Measurements from ENCODE around the gene PGBD2. TPM values are rescaled to one million over a fixed set of nuclear protein-coding genes. Genes with fewer than 3 reads are reported as not detected.
A peak's percentile ranks its signal among the peaks of the same experiment; 100 is the strongest.
"Not testable (repeated sequence)": the region's sequence is repeated elsewhere in the genome, so short reads cannot be mapped to it uniquely, and the experiment has no call there.

PGBD2 gene
- total RNA-seq, 1 donor from 2014 or later, result 17.0 TPM

DNA sequence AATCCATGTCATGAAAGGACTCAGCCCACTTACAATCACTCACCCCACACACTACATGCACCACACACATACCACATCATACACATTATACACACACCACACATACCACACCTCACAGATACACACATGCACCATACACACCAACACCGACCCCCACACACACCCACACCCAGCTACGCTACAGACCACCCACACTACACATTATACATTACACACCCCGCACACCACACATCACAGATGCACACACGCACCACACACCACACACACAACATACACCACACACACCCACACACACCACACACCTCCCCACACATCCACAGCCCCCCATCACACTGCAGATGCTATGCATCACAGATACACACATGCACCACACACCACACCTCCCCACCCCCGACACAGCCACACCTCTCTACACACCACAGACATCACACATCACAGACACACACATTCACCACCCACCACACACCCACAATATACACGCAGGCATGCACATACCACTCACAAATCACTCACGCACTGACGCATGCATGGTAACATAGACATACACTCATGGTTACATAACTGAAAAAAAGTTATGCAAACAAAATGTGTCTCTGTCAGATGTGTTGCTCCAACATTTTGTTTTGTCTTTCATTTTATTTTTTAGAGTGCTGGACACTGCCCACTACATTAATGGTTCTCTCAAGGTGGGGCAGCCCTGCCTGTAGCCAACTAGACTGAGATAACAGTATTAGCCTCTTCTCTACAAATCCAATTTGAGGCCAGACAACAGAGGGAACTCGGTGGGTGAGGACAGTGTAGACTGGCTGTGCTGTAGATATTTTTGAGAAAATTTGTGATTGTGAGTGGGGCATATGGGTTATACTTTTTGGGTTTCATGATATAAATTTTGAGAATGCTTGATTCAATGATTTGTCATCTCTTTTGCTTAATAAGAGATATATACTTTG, 15.2 kb upstream of the PGBD2 start:
- no peak for DNase-seq

DNA sequence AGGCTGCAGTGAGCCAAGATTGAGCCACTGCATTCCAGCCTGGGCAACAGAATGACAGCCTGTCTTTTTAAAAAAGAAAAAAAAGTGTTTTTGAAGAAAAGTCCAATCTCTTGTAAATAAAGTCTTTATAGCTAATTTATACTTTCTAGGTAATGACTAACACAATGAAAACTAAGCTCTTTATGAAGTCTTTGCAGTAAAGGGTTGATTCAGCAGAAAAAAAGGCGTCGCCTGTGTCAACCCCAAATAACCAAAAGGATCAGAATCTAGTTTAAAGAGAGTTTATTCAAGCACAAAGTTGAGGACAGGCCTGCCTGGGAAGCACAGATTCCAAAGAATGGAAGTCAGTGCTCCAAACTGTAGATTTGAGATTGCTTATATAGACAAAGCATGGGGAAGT, 14.3 kb upstream of the PGBD2 start:
- no peak for DNase-seq

DNA sequence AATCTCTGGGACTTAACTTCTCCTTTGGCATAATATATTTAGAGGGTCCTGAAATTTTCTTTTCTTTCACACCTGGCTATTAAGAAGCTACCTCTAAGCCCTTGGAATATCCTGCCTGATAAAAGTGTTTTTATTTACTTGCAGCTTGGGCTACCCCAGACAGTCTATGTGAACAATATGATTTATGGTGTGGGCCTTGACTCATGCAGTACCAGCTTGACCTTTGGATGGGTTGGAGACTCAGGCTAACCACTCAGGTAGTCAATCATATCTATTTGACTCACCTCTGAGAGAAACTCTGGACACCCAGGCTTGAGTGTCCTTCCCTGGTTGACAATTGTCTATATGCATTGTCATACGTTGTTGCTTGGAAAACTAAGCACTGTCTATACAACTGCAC, 13.4 kb upstream of the PGBD2 start:
- DNase-seq, result no peak

DNA sequence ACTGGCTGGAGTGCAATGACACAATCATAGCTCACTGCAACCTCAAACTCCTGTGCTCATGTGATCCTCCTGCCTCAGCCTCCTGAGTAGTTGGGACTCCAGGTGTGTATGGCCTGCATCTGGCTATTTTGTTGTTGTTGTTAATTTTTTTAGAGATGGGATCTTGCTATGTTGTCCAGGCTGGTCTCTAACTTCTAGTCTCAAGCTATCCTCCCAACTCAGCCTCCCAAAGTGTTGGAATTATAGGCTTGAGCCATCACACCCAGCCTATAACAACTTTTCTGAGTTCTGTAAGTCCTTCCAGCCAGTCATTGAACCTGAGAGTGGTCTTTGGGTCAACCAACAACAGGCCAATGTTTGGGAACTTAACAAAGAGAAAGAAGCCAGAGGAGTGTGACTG, 11.2 kb upstream of the PGBD2 start:
- DNase-seq, result no peak

DNA sequence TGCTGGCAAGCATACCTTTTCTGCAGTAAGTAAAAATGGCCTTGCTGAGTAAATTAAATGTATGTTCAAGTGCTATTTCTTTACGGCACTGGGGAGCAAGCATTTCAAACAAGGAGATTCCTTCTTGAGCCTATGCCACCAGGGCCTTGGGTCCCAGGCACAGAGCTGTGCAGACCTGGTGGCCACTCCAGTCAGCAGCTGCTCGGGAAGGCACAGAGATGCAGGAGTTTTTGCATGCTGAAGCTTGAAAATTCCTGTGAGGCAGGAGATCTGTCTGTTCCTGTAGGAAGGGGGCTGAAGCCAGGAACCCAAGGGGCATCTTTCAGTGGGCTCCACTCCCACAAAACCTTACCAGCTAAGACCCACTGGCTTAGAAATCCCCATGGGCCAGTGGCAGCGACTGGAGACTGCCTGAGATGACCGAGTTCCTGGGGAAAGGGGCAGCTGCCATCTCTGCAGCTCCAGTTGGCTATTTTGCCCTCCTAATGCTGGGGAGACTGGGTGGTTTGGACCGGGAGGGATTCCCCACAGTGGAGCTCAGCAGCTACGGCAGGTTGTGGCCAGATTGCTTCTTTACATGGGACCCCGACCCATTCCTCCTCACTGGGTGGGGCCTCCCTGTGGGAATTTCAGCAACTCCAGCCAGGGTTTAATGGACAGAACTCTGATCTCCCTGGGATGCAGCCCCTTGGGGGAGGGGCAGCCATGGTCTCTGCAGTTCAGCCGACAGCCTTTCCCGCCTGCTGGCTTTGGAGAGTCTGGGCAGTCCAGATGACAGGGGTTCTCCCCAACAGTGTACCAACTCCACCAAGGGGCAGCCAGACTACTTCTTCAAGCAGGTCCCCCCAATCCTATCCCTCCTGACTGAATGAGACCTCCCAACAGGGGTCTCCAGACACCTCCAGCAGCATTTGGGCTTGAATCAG, 8.4 kb upstream of the PGBD2 start:
- DNase-seq, result no peak

DNA sequence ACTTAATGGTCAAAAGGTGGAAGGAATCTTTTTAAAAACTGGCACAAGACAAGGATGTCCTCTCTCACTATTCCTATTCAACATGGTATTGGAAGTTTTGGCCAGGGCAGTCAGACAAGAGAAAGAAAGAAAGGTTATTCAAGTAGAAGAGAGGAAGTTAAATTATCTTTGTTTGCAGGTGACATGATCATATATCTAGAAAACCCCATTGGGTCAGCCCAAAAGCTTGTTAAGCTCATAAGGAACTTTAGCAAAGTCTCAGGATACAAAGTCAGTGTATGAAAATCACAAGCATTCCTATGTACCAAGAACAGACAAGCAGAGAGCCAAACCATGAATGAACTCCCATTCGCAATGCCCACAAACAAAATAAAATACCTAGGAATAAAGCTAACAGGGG, 5.4 kb upstream of the PGBD2 start:
- no peak for DNase-seq

DNA sequence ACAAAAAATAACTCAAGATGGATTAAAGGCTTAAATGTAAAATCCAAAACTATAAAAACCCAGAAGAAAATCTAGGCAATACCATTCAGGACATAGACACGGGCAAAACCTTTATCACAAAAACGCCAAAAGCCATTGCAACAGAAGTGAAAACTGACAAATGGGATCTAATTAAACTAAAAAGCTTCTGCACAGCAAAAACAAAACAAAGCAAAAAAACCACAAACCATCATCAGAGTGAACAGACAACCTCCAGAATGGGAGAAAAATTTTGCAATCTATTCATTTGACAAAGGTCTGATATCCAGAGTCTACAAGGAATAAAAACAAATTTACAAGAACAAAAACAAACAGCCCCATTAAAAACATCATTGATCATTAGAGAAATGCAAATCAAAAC, 4.5 kb upstream of the PGBD2 start:
- no peak for DNase-seq

DNA sequence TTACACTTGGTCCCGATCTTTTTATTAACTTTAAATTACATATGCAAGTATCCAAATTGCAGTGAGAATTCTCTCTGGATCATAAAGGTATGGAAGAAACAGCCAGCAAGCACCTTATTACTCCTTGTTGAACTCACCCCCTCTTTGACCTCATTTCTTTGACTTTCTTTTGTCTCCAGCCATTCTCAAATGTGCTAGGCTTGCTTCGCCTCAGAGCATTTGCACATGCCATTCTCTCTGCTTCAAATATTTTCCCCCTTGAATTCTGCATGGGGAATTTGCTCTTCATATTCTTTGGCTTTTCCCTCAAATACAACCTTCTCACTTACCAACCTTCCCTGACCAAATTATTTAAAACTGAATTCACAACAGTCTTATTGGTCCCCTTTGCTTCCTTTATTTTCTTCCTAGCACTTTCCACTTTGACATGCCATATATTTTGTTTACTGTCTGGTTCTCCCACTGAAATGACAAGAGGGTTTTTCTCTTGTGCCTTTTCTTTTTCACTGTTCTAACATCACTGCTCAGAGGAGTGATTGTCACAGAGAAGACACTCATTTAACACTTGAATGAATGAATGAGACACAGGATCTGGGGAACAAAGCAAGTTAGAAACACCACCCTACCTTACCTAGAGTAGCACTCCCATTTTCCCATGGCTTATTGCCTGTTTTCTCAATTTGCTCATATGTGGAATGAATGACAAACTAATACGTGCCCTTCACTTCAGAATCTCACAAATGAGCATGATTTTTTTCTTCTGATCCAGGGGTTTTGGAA, 1.4 kb upstream of the PGBD2 start:
- no peak for DNase-seq

DNA sequence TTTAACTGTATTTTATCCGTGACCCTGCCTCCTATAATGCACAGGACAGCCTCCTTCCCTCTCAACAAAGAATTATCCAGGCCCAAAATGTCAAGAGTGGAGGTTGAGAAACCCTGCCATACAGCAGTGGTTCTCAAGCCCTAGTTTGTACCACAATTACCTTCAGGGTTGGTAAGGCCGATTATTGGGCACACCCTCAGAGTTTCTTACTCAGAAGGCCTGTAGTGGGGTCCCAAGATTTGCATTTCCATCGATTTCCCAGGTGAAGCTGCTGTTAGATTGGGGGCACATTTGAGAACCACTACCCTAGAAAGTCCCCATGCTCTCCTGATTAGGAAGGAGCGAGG, 400 bp upstream of the PGBD2 start:
- DNase-seq, result no peak

DNA sequence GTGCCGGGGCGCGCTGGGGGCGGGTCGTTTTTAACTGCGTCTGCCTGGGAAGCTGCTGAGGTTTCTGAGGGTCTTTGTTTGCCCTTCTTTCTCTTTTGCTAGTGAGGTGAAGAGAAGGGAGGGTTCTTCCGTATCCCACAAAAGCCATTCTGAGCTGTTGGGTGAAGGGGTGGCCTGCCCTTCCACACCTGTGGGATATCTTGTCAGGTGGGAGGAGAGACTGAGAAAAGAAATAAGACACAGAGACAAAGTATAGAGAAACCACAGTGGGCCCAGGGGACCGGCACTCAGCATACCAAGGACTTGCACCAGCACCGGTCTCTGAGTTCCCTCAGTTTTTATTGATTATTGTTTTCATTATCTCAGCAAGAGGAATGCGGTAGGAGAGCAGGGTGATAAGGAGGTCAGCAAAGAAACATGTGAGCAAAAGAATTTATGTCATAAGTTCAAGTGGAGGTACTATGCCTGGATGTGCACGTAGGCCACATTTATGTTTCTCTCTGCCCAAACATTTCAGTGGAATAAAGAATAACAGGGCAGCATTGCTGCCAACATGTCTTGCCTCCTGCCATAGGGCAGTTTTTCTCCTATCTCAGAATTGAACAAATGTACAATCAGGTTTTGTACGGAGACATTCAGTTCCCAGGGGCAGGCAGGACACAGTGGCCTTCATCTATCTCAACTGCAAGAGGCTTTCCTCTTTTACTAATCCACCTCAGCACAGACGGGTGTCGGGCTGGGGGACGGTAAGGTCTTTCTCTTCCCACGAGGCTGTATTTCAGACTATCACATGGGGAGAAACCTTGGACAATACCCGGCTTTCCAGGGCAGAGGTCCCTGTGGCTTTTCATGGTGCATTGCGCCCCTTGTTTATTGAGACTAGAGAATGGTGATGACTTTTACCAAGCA, 972 bp downstream of the PGBD2 start:
- peak; percentile 22 for DNase-seq

DNA sequence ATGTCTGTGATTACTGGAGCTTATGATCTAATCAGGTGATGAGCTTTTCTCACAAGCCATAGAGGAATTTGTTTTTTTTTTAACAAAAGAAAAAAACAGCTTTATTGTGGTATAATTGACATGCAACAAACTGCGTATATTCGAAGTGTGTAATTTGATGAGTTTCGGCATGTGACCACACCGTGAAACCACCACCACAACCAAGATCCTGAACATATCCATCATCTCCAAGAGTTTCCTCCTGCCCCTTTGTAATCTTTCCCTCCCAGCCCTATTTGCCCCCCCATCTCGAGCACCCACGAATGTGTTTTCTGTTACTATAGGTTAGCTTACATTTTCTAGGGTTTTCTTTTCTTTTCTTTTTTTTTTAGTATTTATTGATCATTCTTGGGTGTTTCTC, 4.7 kb downstream of the PGBD2 start:
- no peak for DNase-seq

DNA sequence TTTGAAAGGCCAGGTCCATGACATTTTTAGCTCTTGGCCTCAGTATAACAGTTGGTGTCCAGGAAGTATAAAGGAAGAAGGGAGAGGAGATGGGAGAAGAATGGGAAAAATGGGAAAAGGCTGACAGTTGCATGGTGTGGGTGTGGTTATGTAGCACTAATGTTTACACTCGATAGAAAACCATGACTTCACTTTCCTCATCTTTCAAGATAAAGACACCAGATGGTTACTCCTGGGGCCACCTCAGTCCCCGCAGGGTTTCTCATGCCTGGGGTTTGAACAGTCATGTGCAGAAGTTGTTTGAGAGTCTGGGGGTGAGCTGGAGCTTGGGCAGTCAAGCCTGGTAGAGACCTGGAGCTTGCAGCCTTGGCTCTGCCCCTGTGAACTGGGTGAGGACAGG, 7.9 kb downstream of the PGBD2 start:
- DNase-seq, result no peak

DNA sequence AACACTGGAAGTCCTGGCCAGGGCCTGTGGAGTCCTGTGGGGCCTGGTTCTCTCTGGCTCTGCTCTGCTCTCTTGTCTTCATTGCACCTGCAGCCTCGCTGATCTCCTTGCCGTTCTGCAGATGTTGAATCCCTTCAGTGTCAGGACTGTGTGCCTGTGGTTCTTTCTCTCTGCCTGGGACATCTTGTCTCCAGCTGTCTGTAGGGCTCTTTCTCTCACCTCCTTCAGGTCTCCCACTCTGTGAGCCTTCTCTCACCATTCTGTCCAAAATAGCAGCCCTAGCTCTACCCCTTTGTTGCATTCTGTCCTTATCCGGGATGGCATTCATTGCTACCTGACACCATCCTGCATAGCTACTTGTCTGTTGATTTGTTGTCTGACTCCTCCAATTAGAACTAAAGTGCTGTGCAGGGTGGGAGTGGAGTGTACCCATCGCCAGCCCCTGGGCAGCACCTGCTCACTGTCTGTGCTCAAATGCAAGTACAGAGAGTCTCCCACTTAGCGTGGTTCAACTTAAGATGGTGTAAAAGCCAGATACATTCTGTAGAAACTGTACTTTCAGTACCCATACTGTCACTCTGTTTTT, 8.9 kb downstream of the PGBD2 start:
- DNase-seq, result no peak

DNA sequence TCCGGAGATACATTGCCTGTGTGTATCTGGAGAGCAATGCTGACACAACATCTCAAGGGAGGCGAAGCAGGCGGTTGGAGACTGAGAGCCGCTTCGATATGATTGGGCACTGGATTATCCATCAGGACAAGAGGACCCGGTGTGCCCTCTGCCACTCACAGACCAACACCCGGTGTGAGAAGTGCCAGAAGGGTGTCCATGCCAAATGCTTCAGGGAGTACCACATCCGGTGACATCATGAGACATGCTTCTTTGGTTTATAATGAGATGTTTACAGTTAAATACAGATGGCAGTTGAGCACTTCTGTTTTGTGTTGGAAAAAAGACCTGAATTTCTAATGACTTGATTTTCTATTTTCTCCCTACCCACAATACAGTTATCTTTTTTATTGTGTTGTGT, 12.1 kb downstream of the PGBD2 start:
- DNase-seq, result no peak

DNA sequence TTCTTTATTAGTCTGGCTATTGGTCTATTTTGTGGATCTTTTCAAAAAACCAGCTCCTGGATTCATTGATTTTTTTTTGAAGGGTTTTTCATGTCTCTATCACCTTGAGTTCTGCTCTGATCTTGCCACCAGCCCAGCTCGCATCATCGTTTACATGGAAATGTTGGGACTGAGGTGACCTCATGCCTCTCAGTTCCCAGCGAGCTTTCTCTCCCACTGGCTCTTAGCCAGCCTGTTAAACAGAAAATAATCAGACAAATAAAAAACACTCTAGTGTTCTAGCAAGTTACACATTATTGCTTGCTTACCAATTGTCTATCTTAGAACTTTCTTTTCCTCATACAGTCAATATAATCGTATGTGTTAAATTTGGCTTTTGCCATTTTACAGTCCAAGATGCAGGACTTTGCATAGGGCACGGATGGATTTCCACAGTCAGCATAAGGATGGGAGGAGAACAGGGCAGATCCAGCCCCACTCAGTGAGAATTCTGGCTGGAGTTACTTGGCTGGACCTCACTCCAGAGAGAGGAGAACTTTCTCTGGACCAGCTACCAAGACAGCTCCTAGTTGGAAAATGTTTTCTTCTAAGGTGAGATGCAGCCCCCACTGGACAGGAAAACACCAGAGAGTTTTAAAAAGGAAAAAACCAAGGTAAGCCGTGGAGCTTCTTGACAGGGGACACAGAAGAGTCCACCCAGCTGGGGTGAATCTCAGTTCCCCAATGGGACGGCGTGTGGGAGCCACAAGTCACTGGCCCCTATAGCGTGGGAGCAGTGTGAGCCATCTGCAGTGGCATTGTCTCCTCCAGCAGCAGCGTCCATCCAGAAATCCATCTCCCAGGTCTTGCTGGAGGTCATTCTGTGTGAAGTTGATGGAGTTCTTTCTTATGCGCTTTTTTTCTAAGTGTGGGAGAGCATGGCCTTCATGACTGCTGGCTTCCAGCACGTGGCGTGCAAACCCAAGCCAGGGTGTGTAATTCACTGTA, 17.6 kb downstream of the PGBD2 start:
- DNase-seq, result no peak

DNA sequence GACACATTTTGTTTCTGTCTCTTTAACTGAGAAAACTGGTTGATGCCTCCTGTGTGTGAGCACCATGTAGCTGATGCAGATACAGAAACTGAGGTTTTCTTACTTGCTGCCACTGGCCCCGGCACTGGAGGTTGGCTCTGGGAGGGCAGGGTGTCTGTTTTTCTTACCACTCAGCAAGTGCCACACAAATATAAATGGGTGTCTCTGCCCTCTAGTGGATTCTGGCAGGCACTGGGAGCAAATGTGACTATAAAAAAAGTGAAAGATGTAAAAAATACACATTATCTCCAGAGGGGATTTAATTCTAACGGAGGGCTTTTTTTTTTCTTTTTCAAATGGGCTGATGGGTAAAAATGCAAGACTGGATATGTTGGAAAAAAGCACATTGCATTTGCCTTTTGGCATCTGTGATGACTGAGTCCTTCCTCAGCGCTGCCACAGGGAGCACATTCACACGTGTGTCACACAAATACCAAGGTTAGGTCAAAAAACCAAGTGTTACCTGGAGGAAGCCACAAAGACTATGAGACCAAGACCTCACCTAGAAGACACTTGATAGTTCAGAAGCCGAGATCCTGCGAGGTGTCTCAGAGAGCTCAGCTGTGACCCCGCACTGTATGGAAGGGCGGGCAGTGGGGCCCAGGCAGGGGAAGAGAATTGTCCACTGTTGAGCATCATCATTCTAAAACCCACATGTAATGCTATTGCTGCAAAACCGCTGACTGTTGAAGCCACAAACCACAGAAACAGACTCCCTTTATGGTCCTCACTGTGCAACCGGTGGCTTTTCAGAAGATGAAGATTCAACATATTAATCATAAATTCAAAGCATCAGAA, 18.9 kb downstream of the PGBD2 start:
- DNase-seq, result peak; percentile 73

DNA sequence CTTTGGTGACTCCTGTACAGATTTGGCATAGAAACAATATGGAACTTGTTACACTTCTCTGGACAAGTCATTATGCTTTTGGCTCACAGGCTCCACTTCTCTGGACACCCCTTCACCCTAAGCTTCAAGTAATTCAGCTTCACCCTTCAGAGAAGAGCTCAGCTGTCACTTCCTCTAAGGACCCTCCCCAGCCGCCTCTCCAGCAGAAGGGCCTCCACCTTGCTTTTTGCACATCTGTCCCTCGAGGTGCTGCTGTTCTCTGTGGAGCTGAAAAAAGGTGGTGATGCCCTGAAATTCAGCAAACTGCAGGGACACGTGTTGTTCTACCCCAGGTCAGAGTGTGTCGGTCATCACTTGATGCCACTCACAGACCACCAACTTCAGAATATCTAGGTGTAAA, 19.8 kb downstream of the PGBD2 start:
- DNase-seq, result not testable (repeated sequence)

DNA sequence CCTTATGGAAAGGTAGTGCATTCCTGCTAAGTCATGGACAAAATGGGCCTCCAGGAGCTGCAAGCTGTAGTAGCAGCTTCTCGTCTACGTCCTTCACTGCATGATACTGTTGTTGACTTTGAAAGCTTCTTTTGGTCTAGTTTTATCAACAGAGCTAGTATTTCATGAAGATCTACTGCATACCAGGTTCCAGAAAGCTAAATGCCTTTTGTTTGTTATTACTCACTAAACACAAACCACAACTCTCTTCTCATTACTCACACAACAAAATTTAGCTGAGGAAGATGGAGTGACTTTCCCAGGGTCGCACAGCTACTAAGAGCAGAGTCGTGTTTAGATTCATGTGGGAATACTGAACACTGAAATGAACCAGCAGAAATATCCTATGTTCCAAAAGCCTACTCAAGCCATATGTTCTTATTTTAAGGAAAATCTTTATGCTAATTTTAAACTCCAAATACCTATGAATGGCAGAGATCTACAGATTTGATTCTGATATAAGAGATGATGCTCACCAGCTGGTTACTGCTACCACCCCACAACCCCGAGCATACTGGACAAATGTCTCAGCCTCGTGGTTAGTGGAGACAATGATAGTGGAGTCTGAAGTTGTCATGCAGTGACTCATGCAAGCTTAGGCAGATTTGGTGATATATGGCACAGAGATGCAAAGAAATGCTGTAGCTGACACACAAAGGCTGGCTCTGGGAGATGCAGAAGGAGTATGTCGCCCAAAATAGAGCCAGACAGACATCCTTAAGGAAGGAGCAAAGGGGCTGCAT, 20.6 kb downstream of the PGBD2 start:
- no peak for DNase-seq

All from dermis blood vessel endothelial cell (primary cell).